GM12878 (cell line): Measurements from ENCODE around the gene SLC9A3. TPM values are rescaled to one million over a fixed set of nuclear protein-coding genes. Genes with fewer than 3 reads are reported as not detected.

Experiments
- ASH2L ChIP-seq: fragments of 300-600, 200-600 bp; sonication (generic); IDR thresholded peaks from 2 replicates; pipeline ENCODE4 v1.6.1; 2017; ENCODE audit warnings: low read depth, mild to moderate bottlenecking, borderline replicate concordance
- EP300 ChIP-seq, 2 experiments: fragments of 150-350 bp in 1 of 2; IDR thresholded peaks; 2 replicates each; pipeline ENCODE4 v1.6.1; 2011 to 2012; ENCODE audit warnings: low read depth in 2 of 2, low read length in 2 of 2, borderline replicate concordance in 1 of 2, improper control_type of control experiment in 1 of 2, inconsistent platforms in 1 of 2; ENCODE audit not compliant: control insufficient read depth in 1 of 2
- ESRRA ChIP-seq: IDR thresholded peaks from 2 replicates; pipeline ENCODE4 v1.6.1; 2012; ENCODE audit warnings: mild to moderate bottlenecking, low read length, improper control_type of control experiment
- FOS ChIP-seq: IDR thresholded peaks from 3 replicates; pipeline ENCODE4 v1.6.1; 2011; ENCODE audit warnings: borderline replicate concordance; ENCODE audit not compliant: insufficient read length; ENCODE audit errors: extremely low read depth
- HDAC6 ChIP-seq: fragments of 200-600 bp; sonication (generic); IDR thresholded peaks from one replicate; pipeline ENCODE4 v1.8.0; 2017; ENCODE audit warnings: antibody characterized with exemption; ENCODE audit not compliant: unreplicated experiment
- JUNB ChIP-seq: IDR thresholded peaks from 2 replicates; pipeline ENCODE4 v1.6.1; 2016; ENCODE audit warnings: antibody characterized with exemption, mild to moderate bottlenecking
- MAX ChIP-seq: IDR thresholded peaks from 2 replicates; pipeline ENCODE4 v1.6.1; 2012; ENCODE audit warnings: low read depth, low read length, improper control_type of control experiment
- MYC ChIP-seq: IDR thresholded peaks from 2 replicates; pipeline ENCODE4 v1.6.1; 2011; ENCODE audit warnings: mild to moderate bottlenecking, low read length, moderate library complexity, inconsistent platforms; ENCODE audit not compliant: insufficient read depth, insufficient replicate concordance, insufficient read length, severe bottlenecking
- NFXL1 ChIP-seq: fragments of 450-650 bp; IDR thresholded peaks from 2 replicates; pipeline ENCODE4 v1.6.1; 2017; ENCODE audit warnings: antibody characterized with exemption, mild to moderate bottlenecking, borderline replicate concordance
- POLR2AphosphoS5 ChIP-seq: IDR thresholded peaks from 2 replicates; pipeline ENCODE4 v1.6.1; 2011; ENCODE audit warnings: mild to moderate bottlenecking, low read length, inconsistent platforms
- RUNX3 ChIP-seq: IDR thresholded peaks from 2 replicates; pipeline ENCODE4 v1.6.1; 2012; ENCODE audit warnings: low read length, inconsistent platforms
- SIX5 ChIP-seq: IDR thresholded peaks from 2 replicates; pipeline ENCODE4 v1.6.1; 2011; ENCODE audit warnings: mild to moderate bottlenecking, low read depth, low read length, moderate library complexity; ENCODE audit not compliant: severe bottlenecking
- SMARCA5 ChIP-seq: fragments of 450-650 bp; IDR thresholded peaks from 2 replicates; pipeline ENCODE4 v1.6.1; 2017; ENCODE audit warnings: mild to moderate bottlenecking
- STAT3 ChIP-seq: IDR thresholded peaks from 2 replicates; pipeline ENCODE4 v1.6.1; 2011; ENCODE audit warnings: low read depth, low read length, improper control_type of control experiment
- YY1 ChIP-seq: IDR thresholded peaks from 2 replicates; pipeline ENCODE4 v1.6.1; 2011; ENCODE audit warnings: low read depth, mild to moderate bottlenecking, low read length
- ZBED1 ChIP-seq: IDR thresholded peaks from 2 replicates; pipeline ENCODE4 v1.6.1; 2016; ENCODE audit warnings: borderline replicate concordance
- ZNF207 ChIP-seq: fragments of 450-650 bp; IDR thresholded peaks from 2 replicates; pipeline ENCODE4 v1.6.1; 2014; ENCODE audit warnings: antibody characterized with exemption, mild to moderate bottlenecking, borderline replicate concordance
- ZNF687 ChIP-seq: fragments of 450-650 bp; IDR thresholded peaks from 2 replicates; pipeline ENCODE4 v1.6.1; 2017; ENCODE audit warnings: mild to moderate bottlenecking, moderate library complexity
- polyA plus RNA-seq, 11 experiments: library from polyadenylated mRNA; depleted of rRNA in 4 of 11; unstranded in 6 of 11; stranded (reverse) in 5 of 11; fragments of >200 nt; fragmentation: Nextera tagmentation in 4 of 11; fragmentation: Illumina TruSeq in 1 of 11; extraction: Ambion mirVana in 4 of 11; extraction: Trizol in 1 of 11; gene quantifications; 1 replicate in 1 of 11; 2 replicates in 10 of 11; pipeline versions ENCODE4 v1.2.1 to v1.2.3, GENCODE V29; 2011 to 2016; ENCODE audit warnings: inconsistent platforms in 2 of 11, missing spikeins in 2 of 11, low read depth in 1 of 11
- total RNA-seq, 4 experiments: library from RNA; depleted of rRNA in 3 of 4; stranded (reverse); fragments of >200 nt in 3 of 4; fragmentation: Illumina TruSeq in 1 of 4; extraction: Trizol in 1 of 4; gene quantifications; 2 replicates each; pipeline versions ENCODE4 v1.2.1 to v1.2.3, GENCODE V29; 2013 to 2021
- TF ChIP-seq, protein P1 (sequence below): IDR thresholded peaks from 2 replicates; pipeline ENCODE4 v1.6.1; 2011; ENCODE audit warnings: borderline replicate concordance, low read depth, mild to moderate bottlenecking, moderate library complexity, mixed read lengths, low read length; ENCODE audit not compliant: insufficient read depth; ENCODE audit errors: extremely low read length
- TF ChIP-seq, protein P2 (sequence below): fragments of 150-350 bp; IDR thresholded peaks from 2 replicates; pipeline ENCODE4 v1.6.1; 2016; ENCODE audit warnings: low read depth, low read length

The SLC9A3 gene
- total and polyA plus RNA-seq, 10 of the 15 experiments (the other 5 are each of a cell fraction or from before 2014, with no cell fraction given) = 0.04 to 5.2 (median 2.3) TPM; not detected in 1

DNA sequence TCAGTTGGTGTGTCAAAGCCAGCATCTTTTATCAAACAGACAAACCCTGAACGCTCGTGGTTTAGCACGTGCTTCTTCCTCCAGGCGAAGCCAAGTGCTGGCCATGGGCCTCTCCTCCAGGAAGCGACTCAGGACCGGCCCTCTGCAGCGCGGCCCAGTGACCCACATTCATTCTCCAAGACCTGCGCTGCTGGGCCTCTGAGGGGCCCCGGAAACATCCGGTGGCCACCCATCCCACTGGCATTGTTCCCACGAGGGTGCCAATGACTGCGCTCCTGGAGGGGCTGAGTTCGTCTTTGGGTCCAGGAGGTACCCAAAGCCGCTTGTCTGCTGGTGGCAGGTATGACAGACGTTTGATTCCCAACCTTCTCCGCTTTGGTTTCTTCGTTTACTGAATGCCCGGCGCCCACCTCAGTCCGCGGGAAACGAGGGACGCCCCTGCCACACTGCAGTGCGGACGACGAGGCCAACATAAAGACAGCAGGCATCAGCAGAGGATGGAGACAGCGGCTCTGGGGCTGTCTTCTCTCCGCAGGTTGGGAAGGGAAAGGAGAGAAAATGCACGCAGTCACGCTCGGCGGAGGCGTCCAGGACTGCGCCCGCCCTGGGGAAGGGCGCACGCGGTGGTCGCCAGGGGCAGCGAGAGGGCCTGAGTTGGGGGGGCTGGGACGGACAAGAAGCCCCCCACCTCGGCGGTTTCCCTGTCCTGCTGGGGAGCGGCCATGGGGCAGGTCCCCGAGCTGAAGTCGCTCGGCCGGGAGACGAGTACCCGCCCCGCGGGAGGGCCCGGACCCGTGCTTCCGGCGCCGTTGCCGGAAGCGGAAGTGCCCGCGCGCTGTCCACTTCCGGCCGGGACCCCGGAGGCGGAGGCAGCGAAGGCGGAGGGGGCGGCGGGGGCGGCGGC, 81.7 kb downstream of the SLC9A3 start, which contains the start of gene EXOC3 (continued):
- TF ChIP-seq ZNF687 (peak; percentile 53; the same call in 1 of the 2 replicates), POLR2AphosphoS5 (peak; percentile 76), MYC (no peak), ZBED1 (no peak), SMARCA5 (0 out of 2 replicates have a peak, but pooled peaks have one; percentile 14), NFXL1 (no peak), STAT3 (no peak), ZNF207 (0 out of 2 replicates have a peak, but pooled peaks have one; percentile 26), HDAC6 (no peak), EP300 (IDR thresholded peaks at IDR 0.05; ENCODE audit: borderline replicate concordance in 1 of 2, control insufficient read depth in 1 of 2, low read depth in 2 of 2, low read length in 2 of 2) (no peak), ASH2L (0 out of 2 replicates have a peak, but pooled peaks have one; percentile 42), JUNB (no peak), FOS (no peak), SIX5 (peak; percentile 29), YY1 (peak; percentile 82), MAX (0 out of 2 replicates have a peak, but pooled peaks have one; percentile 9), ESRRA (no peak), RUNX3 (no peak; the same call in 1 of the 2 replicates)
- TF ChIP-seq, protein P1, sequence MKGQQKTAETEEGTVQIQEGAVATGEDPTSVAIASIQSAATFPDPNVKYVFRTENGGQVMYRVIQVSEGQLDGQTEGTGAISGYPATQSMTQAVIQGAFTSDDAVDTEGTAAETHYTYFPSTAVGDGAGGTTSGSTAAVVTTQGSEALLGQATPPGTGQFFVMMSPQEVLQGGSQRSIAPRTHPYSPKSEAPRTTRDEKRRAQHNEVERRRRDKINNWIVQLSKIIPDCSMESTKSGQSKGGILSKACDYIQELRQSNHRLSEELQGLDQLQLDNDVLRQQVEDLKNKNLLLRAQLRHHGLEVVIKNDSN = no peak
- TF ChIP-seq, protein P2, sequence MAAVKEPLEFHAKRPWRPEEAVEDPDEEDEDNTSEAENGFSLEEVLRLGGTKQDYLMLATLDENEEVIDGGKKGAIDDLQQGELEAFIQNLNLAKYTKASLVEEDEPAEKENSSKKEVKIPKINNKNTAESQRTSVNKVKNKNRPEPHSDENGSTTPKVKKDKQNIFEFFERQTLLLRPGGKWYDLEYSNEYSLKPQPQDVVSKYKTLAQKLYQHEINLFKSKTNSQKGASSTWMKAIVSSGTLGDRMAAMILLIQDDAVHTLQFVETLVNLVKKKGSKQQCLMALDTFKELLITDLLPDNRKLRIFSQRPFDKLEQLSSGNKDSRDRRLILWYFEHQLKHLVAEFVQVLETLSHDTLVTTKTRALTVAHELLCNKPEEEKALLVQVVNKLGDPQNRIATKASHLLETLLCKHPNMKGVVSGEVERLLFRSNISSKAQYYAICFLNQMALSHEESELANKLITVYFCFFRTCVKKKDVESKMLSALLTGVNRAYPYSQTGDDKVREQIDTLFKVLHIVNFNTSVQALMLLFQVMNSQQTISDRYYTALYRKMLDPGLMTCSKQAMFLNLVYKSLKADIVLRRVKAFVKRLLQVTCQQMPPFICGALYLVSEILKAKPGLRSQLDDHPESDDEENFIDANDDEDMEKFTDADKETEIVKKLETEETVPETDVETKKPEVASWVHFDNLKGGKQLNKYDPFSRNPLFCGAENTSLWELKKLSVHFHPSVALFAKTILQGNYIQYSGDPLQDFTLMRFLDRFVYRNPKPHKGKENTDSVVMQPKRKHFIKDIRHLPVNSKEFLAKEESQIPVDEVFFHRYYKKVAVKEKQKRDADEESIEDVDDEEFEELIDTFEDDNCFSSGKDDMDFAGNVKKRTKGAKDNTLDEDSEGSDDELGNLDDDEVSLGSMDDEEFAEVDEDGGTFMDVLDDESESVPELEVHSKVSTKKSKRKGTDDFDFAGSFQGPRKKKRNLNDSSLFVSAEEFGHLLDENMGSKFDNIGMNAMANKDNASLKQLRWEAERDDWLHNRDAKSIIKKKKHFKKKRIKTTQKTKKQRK = no peak
